Neutrophil (primary cell): ENCODE results near the gene ATIC.

Experiments
- H3K27ac ChIP-seq: fragments of 200-600 bp; sonication (generic); 2 replicates; pipeline ENCODE4 v1.5.1; 2016; ENCODE audit warnings: mild to moderate bottlenecking, moderate library complexity
- H3K27me3 ChIP-seq: fragments of 200-600 bp; sonication (generic); 2 replicates; pipeline ENCODE4 v1.6.0; 2016; ENCODE audit warnings: mild to moderate bottlenecking
- H3K36me3 ChIP-seq: fragments of 200-600 bp; sonication (generic); 2 replicates; pipeline ENCODE4 v1.5.1; 2017
- H3K4me1 ChIP-seq, 2 experiments: fragments of 200-600 bp in 1 of 2; sonication (generic) in 1 of 2; 1 replicate in 1 of 2; 2 replicates in 1 of 2; pipeline versions ENCODE4 v1.5.1 to v1.6.1; 2013 to 2016; ENCODE audit warnings: low read depth in 1 of 2, low read length in 1 of 2, mild to moderate bottlenecking in 1 of 2, moderate library complexity in 1 of 2; ENCODE audit not compliant: control insufficient read depth in 1 of 2, insufficient read depth in 1 of 2
- H3K4me3 ChIP-seq, 2 experiments: fragments of 200-600 bp in 1 of 2; sonication (generic) in 1 of 2; 1 replicate in 1 of 2; 2 replicates in 1 of 2; pipeline ENCODE4 v1.5.1; 2013 to 2016; ENCODE audit warnings: low read depth in 1 of 2, low read length in 1 of 2, mild to moderate bottlenecking in 1 of 2, moderate library complexity in 1 of 2
- H3K9me3 ChIP-seq: fragments of 200-600 bp; sonication (generic); 2 replicates; pipeline ENCODE4 v1.5.1; 2016
- CTCF ChIP-seq: fragments of 200-600 bp; sonication (generic); IDR thresholded peaks from 2 replicates; pipeline ENCODE4 v1.5.1; 2016; ENCODE audit warnings: antibody characterized with exemption

ATIC gene

GRCh38 chr2:215324811-215325210 lies 13.0 kb downstream of the ATIC start:
- Histone ChIP-seq H3K36me3 (no peaks in the 10 kb centered on the region), H3K27me3 (no peaks in the 10 kb centered on the region), H3K4me3 (no peak overlapping the region), H3K9me3 (no peaks in the 10 kb centered on the region), H3K27ac (no peak overlapping the region), H3K4me1 (no peaks in the 10 kb centered on the region)
- TF ChIP-seq CTCF = no peak

GRCh38 chr2:215328066-215328465 lies 16.2 kb downstream of the ATIC start:
- no peaks in the 10 kb centered on the region for H3K9me3 ChIP-seq
- TF ChIP-seq CTCF = no peak
- no peaks in the 10 kb centered on the region for H3K27me3 ChIP-seq
- H3K36me3 ChIP-seq = no peaks in the 10 kb centered on the region
- H3K27ac ChIP-seq = no peak overlapping the region
- no peak overlapping the region for H3K4me3 ChIP-seq
- no peaks in the 10 kb centered on the region for H3K4me1 ChIP-seq

DNA sequence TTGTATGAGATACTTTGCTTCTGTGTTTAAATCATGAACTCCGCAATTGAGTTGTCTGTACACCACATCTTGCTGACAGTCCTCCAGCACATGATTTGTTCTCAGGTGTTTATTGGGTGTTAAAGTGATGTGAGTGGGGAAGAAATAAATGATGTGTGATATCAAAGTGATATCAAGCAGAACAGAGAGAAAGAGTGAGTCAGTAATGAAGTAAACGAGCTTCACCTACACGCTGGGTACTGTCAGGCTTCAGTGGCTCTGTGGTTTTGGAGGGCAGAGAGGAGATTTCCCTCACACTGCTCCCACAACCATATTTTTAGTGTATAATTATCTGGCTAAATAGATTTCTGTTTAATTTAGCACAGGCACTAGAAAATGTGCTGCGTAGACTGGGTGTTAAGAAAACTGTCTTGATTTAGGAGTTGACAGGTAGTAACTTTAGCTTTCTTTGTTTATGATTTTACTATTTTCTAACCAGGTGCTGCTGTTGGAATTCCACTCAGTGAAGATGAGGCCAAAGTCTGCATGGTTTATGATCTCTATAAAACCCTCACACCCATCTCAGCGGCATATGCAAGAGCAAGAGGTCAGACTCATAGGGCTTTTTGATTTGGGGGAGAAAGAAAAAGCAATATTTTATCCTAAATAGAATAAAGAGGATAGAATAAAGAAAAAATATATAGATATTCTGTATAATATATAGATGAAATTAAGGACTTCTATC lies 21.2 kb downstream of the ATIC start:
- no peaks in the 10 kb centered on the region for H3K27me3 ChIP-seq
- H3K9me3 ChIP-seq = no peaks in the 10 kb centered on the region
- TF ChIP-seq CTCF = no peak
- H3K36me3 ChIP-seq = no peaks in the 10 kb centered on the region
- no peaks in the 10 kb centered on the region for H3K4me1 ChIP-seq
- no peak overlapping the region for H3K4me3 ChIP-seq
- H3K27ac ChIP-seq = no peak overlapping the region

GRCh38 chr2:215338883-215339679 lies 27.2 kb downstream of the ATIC start:
- no peaks in the 10 kb centered on the region for H3K9me3 ChIP-seq
- no peak for TF ChIP-seq CTCF
- H3K4me3 ChIP-seq = no peak overlapping the region
- no peak overlapping the region for H3K27ac ChIP-seq
- H3K36me3 ChIP-seq = no peaks in the 10 kb centered on the region
- no peaks in the 10 kb centered on the region for H3K4me1 ChIP-seq
- no peaks in the 10 kb centered on the region for H3K27me3 ChIP-seq

DNA sequence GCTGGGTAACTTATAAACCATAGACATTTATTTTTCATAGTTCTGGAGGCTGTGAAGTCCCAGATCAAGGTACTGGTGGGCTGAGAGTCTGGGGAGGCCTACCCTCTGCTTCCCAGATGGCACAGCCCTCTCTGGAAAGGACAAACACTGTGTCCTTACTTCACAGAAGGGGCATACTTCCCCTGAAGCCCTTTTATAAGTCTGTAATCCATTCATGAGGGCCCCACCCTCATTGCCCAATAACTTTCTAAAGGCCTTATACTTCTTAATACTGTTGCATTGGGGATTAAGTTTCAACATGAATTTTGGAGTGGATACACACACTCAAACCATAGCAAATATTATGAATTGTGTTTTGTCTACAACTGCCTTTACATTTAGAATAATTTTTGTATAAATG lies 36.0 kb downstream of the ATIC start:
- Histone ChIP-seq H3K4me3 (no peak overlapping the region), H3K4me1 (no peaks in the 10 kb centered on the region), H3K27me3 (no peaks in the 10 kb centered on the region), H3K27ac (no peak overlapping the region), H3K9me3 (no peaks in the 10 kb centered on the region), H3K36me3 (no peaks in the 10 kb centered on the region)
- TF ChIP-seq CTCF = no peak
